Cardiac muscle cell (in vitro differentiated cells and primary cell): Measurements from ENCODE around the gene NKAIN4. TPM values are rescaled to one million over a fixed set of nuclear protein-coding genes. Genes with fewer than 3 reads are reported as not detected.

ENCODE experiments used
- DNase-seq, 2 donors: peaks; one replicate each; pipeline versions ENCODE4 v3.0.0 to v3.0.0-alpha.2; 2010 to 2017; ENCODE audit warnings: low read depth in 1 of 2, low spot score in 1 of 2
- H3K27ac ChIP-seq: fragments of 200-600 bp; sonication (generic); 2 replicates; pipeline ENCODE4 v1.5.1; 2016
- H3K27me3 ChIP-seq: fragments of 200-600 bp; sonication (generic); 2 replicates; pipeline ENCODE4 v1.6.0; 2016; ENCODE audit warnings: control low read depth
- H3K36me3 ChIP-seq: fragments of 200-600 bp; sonication (generic); 2 replicates; pipeline ENCODE4 v1.5.1; 2016; ENCODE audit warnings: control low read depth
- H3K4me1 ChIP-seq: fragments of 200-600 bp; sonication (generic); 2 replicates; pipeline ENCODE4 v1.8.1; 2017; ENCODE audit warnings: low read depth, mild to moderate bottlenecking, mixed run types
- H3K4me3 ChIP-seq: fragments of 200-600 bp; sonication (generic); 2 replicates; pipeline ENCODE4 v1.5.1; 2016; ENCODE audit warnings: mild to moderate bottlenecking
- H3K9me3 ChIP-seq: fragments of 200-600 bp; sonication (generic); 2 replicates; pipeline ENCODE4 v1.5.1; 2017; ENCODE audit warnings: low read depth, mild to moderate bottlenecking, control low read depth
- polyA plus RNA-seq: library from polyadenylated mRNA; unstranded; fragments of >200 nt; fragmentation: Nextera tagmentation; extraction: Ambion mirVana; gene quantifications from 2 replicates; pipeline ENCODE4 v1.2.1, GENCODE V29; 2016
- total RNA-seq: library from RNA; depleted of rRNA; stranded (reverse); fragments of >200 nt; gene quantifications from 2 replicates; pipeline ENCODE4 v1.2.3, GENCODE V29; 2016
- TF ChIP-seq, protein P1 (sequence below): IDR thresholded peaks from 2 replicates; pipeline ENCODE4 v1.5.1; 2012; ENCODE audit warnings: low read depth, mild to moderate bottlenecking, low read length

The NKAIN4 gene
- total and polyA plus RNA-seq, 2 experiments from 2014 or later, result not detected

DNA sequence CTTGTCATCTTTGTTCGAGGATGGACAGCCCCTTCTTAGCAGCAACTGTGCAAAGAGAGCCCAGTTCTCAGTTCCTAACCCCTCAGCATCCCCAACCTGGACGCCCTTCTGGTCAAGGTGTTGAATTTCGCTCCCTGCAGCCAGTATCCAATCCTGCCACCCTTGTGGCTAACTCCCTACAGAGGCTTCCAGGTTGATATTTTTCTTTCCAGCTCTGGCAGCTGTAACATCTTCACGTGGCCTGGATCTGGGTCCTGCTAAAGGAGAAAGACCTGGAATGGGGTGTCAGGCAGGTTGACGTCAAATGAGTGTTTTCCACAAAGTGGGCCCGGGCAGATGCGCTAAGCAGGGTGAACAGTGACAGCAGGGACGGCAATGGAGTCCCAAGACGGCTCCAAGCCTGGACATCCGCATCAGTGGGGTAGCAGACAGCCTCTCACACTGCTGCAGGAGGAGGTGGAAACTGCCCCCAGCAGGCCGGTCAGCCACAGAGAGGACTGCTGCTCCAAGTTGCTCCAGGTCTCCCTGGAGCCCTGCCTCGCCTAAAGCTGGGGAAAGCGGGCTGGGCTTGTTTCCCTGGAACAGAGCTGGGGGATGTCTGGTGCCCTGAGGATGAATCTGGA, 37.3 kb downstream of the NKAIN4 start:
- DNase-seq, result no peak
- peaks cover 20% of the 10 kb centered on the region for H3K36me3 ChIP-seq
- H3K4me3 ChIP-seq, result peak overlapping the region; percentile 31
- TF ChIP-seq, protein P1, sequence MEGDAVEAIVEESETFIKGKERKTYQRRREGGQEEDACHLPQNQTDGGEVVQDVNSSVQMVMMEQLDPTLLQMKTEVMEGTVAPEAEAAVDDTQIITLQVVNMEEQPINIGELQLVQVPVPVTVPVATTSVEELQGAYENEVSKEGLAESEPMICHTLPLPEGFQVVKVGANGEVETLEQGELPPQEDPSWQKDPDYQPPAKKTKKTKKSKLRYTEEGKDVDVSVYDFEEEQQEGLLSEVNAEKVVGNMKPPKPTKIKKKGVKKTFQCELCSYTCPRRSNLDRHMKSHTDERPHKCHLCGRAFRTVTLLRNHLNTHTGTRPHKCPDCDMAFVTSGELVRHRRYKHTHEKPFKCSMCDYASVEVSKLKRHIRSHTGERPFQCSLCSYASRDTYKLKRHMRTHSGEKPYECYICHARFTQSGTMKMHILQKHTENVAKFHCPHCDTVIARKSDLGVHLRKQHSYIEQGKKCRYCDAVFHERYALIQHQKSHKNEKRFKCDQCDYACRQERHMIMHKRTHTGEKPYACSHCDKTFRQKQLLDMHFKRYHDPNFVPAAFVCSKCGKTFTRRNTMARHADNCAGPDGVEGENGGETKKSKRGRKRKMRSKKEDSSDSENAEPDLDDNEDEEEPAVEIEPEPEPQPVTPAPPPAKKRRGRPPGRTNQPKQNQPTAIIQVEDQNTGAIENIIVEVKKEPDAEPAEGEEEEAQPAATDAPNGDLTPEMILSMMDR, result no peak
- no peak overlapping the region for H3K27ac ChIP-seq
- H3K4me1 ChIP-seq, result peaks cover 10% of the 10 kb centered on the region
- peaks cover 28% of the 10 kb centered on the region for H3K27me3 ChIP-seq
- H3K9me3 ChIP-seq, result no peaks in the 10 kb centered on the region

DNA sequence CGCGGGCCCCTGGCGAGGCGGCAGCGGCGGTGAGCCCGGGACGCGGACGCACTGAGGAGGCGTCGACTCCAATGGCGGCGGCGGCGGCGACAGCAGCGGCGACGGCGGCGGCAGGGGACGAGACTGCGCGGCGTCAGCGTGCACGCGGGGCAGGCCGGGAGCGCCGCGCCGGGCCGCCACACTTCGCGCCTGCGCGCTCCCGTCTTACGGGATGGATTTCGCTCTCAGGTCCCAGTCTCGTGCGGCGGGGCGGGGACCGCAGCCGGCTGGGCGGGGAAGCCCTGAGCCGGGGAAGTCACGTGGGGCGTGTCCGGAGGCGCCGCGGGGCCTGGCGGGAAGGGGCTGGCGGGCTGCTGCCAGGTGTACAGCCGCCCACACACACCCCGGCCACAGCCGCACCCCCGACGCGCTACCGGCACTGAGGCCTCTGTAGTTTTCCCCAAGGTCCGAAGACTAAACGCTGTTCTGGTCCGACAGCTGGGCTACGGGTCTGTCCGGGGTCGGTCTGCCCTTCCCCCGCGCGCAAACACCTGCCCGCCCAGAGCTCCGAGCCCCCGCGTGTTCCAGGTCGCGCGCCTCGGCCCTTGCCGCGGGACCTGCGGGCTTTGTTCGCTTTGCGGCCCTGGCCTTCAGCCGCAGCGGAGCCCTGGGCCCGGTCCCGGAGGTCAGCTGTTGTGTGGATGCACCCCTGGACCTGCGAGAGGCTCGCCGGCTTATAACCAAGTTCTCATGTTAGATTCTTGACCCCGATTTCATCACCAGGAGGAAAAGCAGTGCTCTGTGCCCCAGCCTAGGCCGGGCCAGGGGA, 38.0 kb downstream of the NKAIN4 start, which contains the start of gene YTHDF1:
YTHDF1 (minus strand) TSS at position 91 of the 808 bp plus-strand sequence. CDS start 239 bp downstream, outside the sequence.
- Histone ChIP-seq H3K27ac (peak within 1 kb of the TSS; percentile 86), H3K4me3 (peak within 1 kb of the TSS; percentile 66)
- TF ChIP-seq, protein P1, result no peak

DNA sequence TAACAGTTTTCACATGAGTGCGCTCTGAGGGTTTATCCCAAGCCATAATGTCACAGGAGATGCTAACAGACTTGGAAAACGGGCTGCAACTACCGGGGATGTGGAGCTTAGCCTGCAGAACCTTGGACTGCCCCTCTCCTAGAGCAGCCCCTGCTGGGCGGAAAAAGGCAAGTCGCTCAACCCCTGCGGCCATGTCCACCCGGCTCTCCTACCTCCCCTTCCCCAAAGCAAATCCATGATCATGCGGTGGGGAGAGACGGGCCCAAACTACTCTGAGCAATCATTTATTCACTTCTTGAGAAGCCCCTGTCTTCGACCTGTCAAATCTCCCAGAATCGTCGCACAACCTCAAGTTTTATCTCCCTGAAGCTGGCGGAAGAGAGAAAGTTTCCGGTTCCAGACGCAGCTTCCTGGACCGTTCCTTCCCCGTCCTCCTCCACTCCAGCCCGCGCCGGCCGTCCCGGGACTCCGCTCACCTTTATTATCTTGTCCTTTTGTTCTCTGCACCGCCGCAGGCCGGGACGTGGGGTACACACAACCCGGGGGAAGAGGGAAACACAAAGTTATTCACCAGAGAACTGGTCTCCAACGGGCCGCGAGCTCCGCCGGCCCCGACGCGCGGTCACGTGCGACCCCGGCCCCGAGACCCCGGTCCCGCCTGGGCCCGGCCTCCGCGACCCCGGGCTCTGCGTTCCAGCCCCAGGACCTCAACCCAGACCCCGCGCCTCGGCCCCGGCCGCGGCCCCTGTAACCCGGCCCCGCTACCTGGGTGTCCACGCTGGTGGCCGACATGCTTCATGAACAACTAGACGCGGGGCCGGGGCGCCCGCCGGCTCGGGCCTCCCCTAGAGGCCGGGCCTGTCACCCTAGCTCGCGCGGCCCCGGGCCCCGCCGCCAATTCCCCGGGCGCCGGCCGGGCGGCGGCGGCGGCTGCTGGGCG, 38.9 kb downstream of the NKAIN4 start:
- Histone ChIP-seq H3K27ac (peak overlapping the region; percentile 86), H3K36me3 (peaks cover 30% of the 10 kb centered on the region), H3K4me1 (peaks cover 10% of the 10 kb centered on the region), H3K4me3 (peak overlapping the region; percentile 66), H3K9me3 (no peaks in the 10 kb centered on the region), H3K27me3 (peaks cover 14% of the 10 kb centered on the region)
- DNase-seq, result peak; percentile 44 to 62
- TF ChIP-seq, protein P1, result peak; percentile 69

More for the DNA sequence above, 38.0 kb downstream of the NKAIN4 start, which contains the start of gene YTHDF1:
- Histone ChIP-seq H3K4me1 (peaks cover 10% of the 10 kb centered on the region), H3K9me3 (no peaks in the 10 kb centered on the region), H3K27me3 (peaks cover 23% of the 10 kb centered on the region), H3K36me3 (peaks cover 27% of the 10 kb centered on the region)
- DNase-seq, result peak; percentile 95 to 98

DNA sequence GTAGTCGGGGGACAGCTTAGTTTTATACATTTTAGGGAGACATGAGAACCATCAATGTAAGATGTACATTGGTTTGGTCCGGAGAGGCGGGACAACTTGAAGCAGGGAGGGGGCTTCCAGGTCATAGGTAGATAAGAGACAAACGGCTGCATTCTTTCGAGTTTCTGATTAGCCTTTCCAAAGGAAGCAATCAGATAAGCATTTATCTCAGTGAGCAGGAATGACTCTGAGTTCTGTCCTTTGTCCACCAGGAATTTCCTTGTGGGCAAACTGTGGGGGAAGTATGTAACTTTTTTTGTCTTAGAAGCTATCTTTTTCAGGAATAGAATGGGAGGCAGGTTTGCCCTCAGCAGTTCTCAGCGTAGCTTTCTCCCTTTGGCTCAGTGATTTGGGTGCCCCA, 39.7 kb downstream of the NKAIN4 start:
- DNase-seq, result no peak
- Histone ChIP-seq H3K27me3 (peaks cover 6% of the 10 kb centered on the region), H3K4me3 (no peak overlapping the region), H3K9me3 (no peaks in the 10 kb centered on the region), H3K4me1 (peaks cover 10% of the 10 kb centered on the region), H3K27ac (no peak overlapping the region), H3K36me3 (peaks cover 32% of the 10 kb centered on the region)
- TF ChIP-seq, protein P1, result no peak

DNA sequence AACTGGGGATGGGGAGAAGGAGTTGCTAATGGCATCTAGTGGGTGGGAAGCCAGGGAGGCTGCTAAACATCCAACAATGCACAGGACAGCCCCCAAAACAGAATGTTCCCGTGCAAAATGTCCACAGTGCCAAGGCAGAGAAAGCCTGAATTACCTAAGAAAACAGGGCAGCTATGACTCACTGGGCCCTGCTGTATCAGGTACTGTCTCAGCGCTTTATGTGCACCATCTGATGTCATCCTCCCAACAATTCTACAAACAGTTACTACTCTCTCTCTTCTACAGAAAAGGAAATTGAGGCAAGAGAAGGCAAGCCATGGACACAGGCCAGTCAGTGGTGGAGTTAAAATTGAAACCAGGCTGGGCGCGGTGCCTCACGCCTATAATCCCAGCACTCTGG, 41.5 kb downstream of the NKAIN4 start:
- DNase-seq, result no peak
- H3K36me3 ChIP-seq, result peaks cover 43% of the 10 kb centered on the region
- no peak overlapping the region for H3K4me3 ChIP-seq
- H3K27ac ChIP-seq, result no peak overlapping the region
- H3K4me1 ChIP-seq, result peaks cover 10% of the 10 kb centered on the region
- no peaks in the 10 kb centered on the region for H3K9me3 ChIP-seq
- H3K27me3 ChIP-seq, result no peaks in the 10 kb centered on the region
- TF ChIP-seq, protein P1, result no peak
